Spleen (tissue), 11 donors: ENCODE results near the gene FHIT. TPM values are rescaled to one million over a fixed set of nuclear protein-coding genes. Genes with fewer than 3 reads are reported as not detected.

Experiments used
- DNase-seq: peaks from one replicate; pipeline ENCODE4 v3.0.0-alpha.2; 2020
- H3K27ac ChIP-seq, 8 donors: fragments of 200-600 bp; sonication (generic) in 7 of 8; 1 replicate in 4 of 8; 2 replicates in 4 of 8; pipeline versions ENCODE4 v1.5.0 to v1.8.0; 2016 to 2021; ENCODE audit warnings: inconsistent platforms in 4 of 8, mild to moderate bottlenecking in 4 of 8, moderate library complexity in 1 of 8
- H3K27me3 ChIP-seq, 7 donors: fragments of 200-600 bp; sonication (generic) in 6 of 7; replicated peaks in 1 of 7; 1 replicate in 4 of 7; 2 replicates in 3 of 7; pipeline versions ENCODE4 v1.5.0 to v1.8.0; 2016 to 2021; ENCODE audit warnings: inconsistent platforms in 3 of 7, mild to moderate bottlenecking in 1 of 7
- H3K36me3 ChIP-seq, 6 donors: fragments of 200-600 bp; sonication (generic) in 5 of 6; 1 replicate in 4 of 6; 2 replicates in 2 of 6; pipeline versions ENCODE4 v1.5.0 to v1.8.0; 2016 to 2021; ENCODE audit warnings: inconsistent platforms in 2 of 6
- H3K4me1 ChIP-seq, 6 donors: fragments of 200-600 bp; sonication (generic) in 5 of 6; 1 replicate in 3 of 6; 2 replicates in 3 of 6; pipeline versions ENCODE4 v1.5.0 to v1.8.0; 2016 to 2021; ENCODE audit warnings: inconsistent platforms in 3 of 6
- H3K4me3 ChIP-seq, 8 donors: fragments of 200-600 bp; sonication (generic) in 7 of 8; 1 replicate in 4 of 8; 2 replicates in 4 of 8; pipeline versions ENCODE4 v1.5.0 to v1.8.0; 2016 to 2021; ENCODE audit warnings: inconsistent platforms in 4 of 8, mild to moderate bottlenecking in 4 of 8, moderate library complexity in 2 of 8
- H3K9me3 ChIP-seq, 8 donors: fragments of 200-600 bp; sonication (generic) in 7 of 8; 1 replicate in 4 of 8; 2 replicates in 4 of 8; pipeline versions ENCODE4 v1.5.0 to v1.8.0; 2016 to 2021; ENCODE audit warnings: inconsistent platforms in 4 of 8
- POLR2A ChIP-seq, 3 donors: fragments of 450-650 bp; IDR thresholded peaks; one replicate each; pipeline ENCODE4 v1.5.1; 2017; ENCODE audit warnings: antibody characterized with exemption in 3 of 3, mild to moderate bottlenecking in 1 of 3
- POLR2AphosphoS5 ChIP-seq, 3 donors: sonication (generic); formaldehyde crosslinking; IDR thresholded peaks; one replicate each; pipeline ENCODE4 v1.5.1; 2017; ENCODE audit warnings: antibody characterized with exemption in 3 of 3
- WGBS, 5 donors: extraction: QIAGEN DNeasy Blood & Tissue Kit in 3 of 5; methylation state at CpG; one replicate each; pipeline versions ENCODE4 v1.1.5 to v1.1.7; 2013 to 2018; 5-methylcytosine and 5-hydroxymethylcytosine counted together
- intact Hi-C: fragments of 100-400 bp; cut with DNase I; formaldehyde crosslinking; loops from one replicate; pipeline ENCODE4 v1.15.0; 2023; ENCODE audit warnings: low total_unique reads
- polyA plus RNA-seq, 3 donors: library from polyadenylated mRNA; stranded (reverse); fragments of 200-250 nt; gene quantifications; one replicate each; pipeline ENCODE4 v1.2.1, GENCODE V29; 2013
- total RNA-seq, 7 donors: library from RNA; depleted of rRNA in 3 of 7; stranded (reverse); fragments of >200 nt in 3 of 7; fragmentation: NEBNext Ultra II Directional in 4 of 7; extraction: Animal tissue kit (Norgen Biotek cat#: 25700) in 4 of 7; gene quantifications; one replicate each; pipeline versions ENCODE4 v1.1.0 to v1.2.1, GENCODE V29; 2016 to 2021
- TF ChIP-seq, protein P1 (sequence below), 11 experiments: fragments of 200-600 bp in 7 of 11; fragments of 450-650 bp in 4 of 11; sonication (generic) in 4 of 11; IDR thresholded peaks in 8 of 11; conservative IDR thresholded peaks in 3 of 11; 1 replicate in 7 of 11; 2 replicates in 4 of 11; pipeline versions ENCODE4 v1.4.0 to v1.8.0; 2016 to 2021; ENCODE audit warnings: antibody characterized with exemption in 11 of 11, inconsistent platforms in 4 of 11, mild to moderate bottlenecking in 1 of 11
- donor health status: healthy with polysubstance abuse.
- donor health status: DM: no; HTN: no; CAD: no; lungs with moderate emphysema.
- donor health status: DM: no; HTN: no; CAD: no.
- donor health status: Bipolar disorder and iron deficiency.
- donor health status: healthy.
- donor health status: DM: no; HTN: no; CAD: no.
- donor health status: DM: yes; HTN: yes; CAD: no.

Gene FHIT
- total and polyA plus RNA-seq, 10 donors = 4.1 to 23.1 (median 12.2) TPM

GRCh38 chr3:59759298-59760031 is 1491.8 kb downstream of the FHIT start:
- TF ChIP-seq, protein P1, sequence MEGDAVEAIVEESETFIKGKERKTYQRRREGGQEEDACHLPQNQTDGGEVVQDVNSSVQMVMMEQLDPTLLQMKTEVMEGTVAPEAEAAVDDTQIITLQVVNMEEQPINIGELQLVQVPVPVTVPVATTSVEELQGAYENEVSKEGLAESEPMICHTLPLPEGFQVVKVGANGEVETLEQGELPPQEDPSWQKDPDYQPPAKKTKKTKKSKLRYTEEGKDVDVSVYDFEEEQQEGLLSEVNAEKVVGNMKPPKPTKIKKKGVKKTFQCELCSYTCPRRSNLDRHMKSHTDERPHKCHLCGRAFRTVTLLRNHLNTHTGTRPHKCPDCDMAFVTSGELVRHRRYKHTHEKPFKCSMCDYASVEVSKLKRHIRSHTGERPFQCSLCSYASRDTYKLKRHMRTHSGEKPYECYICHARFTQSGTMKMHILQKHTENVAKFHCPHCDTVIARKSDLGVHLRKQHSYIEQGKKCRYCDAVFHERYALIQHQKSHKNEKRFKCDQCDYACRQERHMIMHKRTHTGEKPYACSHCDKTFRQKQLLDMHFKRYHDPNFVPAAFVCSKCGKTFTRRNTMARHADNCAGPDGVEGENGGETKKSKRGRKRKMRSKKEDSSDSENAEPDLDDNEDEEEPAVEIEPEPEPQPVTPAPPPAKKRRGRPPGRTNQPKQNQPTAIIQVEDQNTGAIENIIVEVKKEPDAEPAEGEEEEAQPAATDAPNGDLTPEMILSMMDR (IDR thresholded peaks at IDR 0.05 in 8 of 11, conservative IDR thresholded peaks at IDR 0.05 in 3 of 11) = no peak
- TF ChIP-seq POLR2A (IDR thresholded peaks at IDR 0.05) = no peak
- Histone ChIP-seq H3K36me3 (no peaks in the 10 kb centered on the region), H3K4me3 (no peak overlapping the region), H3K4me1 (no peaks in the 10 kb centered on the region), H3K27me3 (no peaks in the 10 kb centered on the region), H3K9me3 (no peaks in the 10 kb centered on the region), H3K27ac (no peak overlapping the region)
- no peak for DNase-seq
- intact Hi-C loops = loop anchor here (5.0 kb wide), 1 partner anchor 328 kb away; no protein-coding TSS in a partner anchor
- WGBS, 5 donors = 70 to 86% (median 77%) methylated on average over 6 of the region's 6 CpGs

GRCh38 chr3:59758672-59759071 is 1492.6 kb downstream of the FHIT start:
- no peak overlapping the region for H3K4me3 ChIP-seq
- DNase-seq = no peak
- no peaks in the 10 kb centered on the region for H3K27me3 ChIP-seq
- 78 to 89% (median 86%) methylated on average over 1 of the region's 1 CpG for WGBS, 5 donors
- H3K4me1 ChIP-seq = no peaks in the 10 kb centered on the region
- no peaks in the 10 kb centered on the region for H3K36me3 ChIP-seq
- intact Hi-C loops = loop anchor here (5.0 kb wide), 1 partner anchor 329 kb away; no protein-coding TSS in a partner anchor
- TF ChIP-seq, protein P1 (IDR thresholded peaks at IDR 0.05 in 8 of 11, conservative IDR thresholded peaks at IDR 0.05 in 3 of 11) = no peak
- TF ChIP-seq POLR2AphosphoS5 (IDR thresholded peaks at IDR 0.05) (no peak), POLR2A (IDR thresholded peaks at IDR 0.05) (no peak)
- no peaks in the 10 kb centered on the region for H3K9me3 ChIP-seq
- no peak overlapping the region for H3K27ac ChIP-seq

DNA sequence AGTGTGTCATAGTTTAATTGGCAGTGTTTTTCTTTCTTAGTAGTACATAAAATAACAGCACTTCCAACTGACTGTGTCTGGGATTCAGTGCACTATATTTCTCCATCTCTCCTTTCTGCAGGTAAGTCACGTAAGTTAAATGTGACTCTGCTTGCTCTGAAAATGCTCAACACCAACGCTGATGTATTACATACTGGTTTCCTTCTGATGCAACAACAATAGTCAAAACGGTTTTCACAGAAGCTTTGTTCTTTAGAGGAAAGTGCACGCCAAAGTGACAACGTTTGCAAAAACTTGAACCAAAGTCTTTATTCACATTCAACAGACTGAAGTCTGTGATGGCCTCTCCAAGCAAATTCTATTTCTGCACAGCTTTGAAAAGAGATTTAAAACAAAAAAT is 1494.3 kb downstream of the FHIT start:
- Histone ChIP-seq H3K27me3 (no peaks in the 10 kb centered on the region), H3K27ac (no peak overlapping the region), H3K9me3 (no peaks in the 10 kb centered on the region), H3K4me1 (no peaks in the 10 kb centered on the region), H3K4me3 (no peak overlapping the region), H3K36me3 (no peaks in the 10 kb centered on the region)
- no peak for DNase-seq
- intact Hi-C loops = loop anchor here (5.0 kb wide), 1 partner anchor 330 kb away; no protein-coding TSS in a partner anchor
- TF ChIP-seq POLR2A (IDR thresholded peaks at IDR 0.05) = no peak
- TF ChIP-seq, protein P1 (IDR thresholded peaks at IDR 0.05 in 8 of 11, conservative IDR thresholded peaks at IDR 0.05 in 3 of 11) = no peak
- TF ChIP-seq POLR2AphosphoS5 (IDR thresholded peaks at IDR 0.05) = no peak
- 53 to 74% (median 64%) methylated on average over 5 of the region's 5 CpGs for WGBS, 5 donors

GRCh38 chr3:59754456-59755129 is 1496.7 kb downstream of the FHIT start:
- H3K36me3 ChIP-seq = no peaks in the 10 kb centered on the region
- intact Hi-C loops = loop anchor here (5.0 kb wide), 1 partner anchor 333 kb away; no protein-coding TSS in a partner anchor
- no peaks in the 10 kb centered on the region for H3K9me3 ChIP-seq
- DNase-seq = no peak
- no peak overlapping the region for H3K27ac ChIP-seq
- no peaks in the 10 kb centered on the region for H3K27me3 ChIP-seq
- no peak for TF ChIP-seq POLR2A (IDR thresholded peaks at IDR 0.05)
- no peak for TF ChIP-seq POLR2AphosphoS5 (IDR thresholded peaks at IDR 0.05)
- TF ChIP-seq, protein P1 (IDR thresholded peaks at IDR 0.05 in 8 of 11, conservative IDR thresholded peaks at IDR 0.05 in 3 of 11) = no peak
- no peak overlapping the region for H3K4me3 ChIP-seq
- 70 to 78% (median 74%) methylated on average over 4 of the region's 4 CpGs for WGBS, 5 donors
- no peaks in the 10 kb centered on the region for H3K4me1 ChIP-seq
